Stimulated activated CD8-positive, alpha-beta memory T cell treated with anti-CD3 and anti-CD28 coated beads, Interleukin-15, amount 100 ng/mL, for 24 hours (primary cell): ENCODE results near the gene TMEM222.

ENCODE experiments used
- DNase-seq: peaks from one replicate; pipeline ENCODE4 v3.0.0-alpha.2; 2020; ENCODE audit warnings: low read depth

The TMEM222 gene

GRCh38 chr1:27306892-27307761, 14.8 kb upstream of the TMEM222 start:
- no peak for DNase-seq

DNA sequence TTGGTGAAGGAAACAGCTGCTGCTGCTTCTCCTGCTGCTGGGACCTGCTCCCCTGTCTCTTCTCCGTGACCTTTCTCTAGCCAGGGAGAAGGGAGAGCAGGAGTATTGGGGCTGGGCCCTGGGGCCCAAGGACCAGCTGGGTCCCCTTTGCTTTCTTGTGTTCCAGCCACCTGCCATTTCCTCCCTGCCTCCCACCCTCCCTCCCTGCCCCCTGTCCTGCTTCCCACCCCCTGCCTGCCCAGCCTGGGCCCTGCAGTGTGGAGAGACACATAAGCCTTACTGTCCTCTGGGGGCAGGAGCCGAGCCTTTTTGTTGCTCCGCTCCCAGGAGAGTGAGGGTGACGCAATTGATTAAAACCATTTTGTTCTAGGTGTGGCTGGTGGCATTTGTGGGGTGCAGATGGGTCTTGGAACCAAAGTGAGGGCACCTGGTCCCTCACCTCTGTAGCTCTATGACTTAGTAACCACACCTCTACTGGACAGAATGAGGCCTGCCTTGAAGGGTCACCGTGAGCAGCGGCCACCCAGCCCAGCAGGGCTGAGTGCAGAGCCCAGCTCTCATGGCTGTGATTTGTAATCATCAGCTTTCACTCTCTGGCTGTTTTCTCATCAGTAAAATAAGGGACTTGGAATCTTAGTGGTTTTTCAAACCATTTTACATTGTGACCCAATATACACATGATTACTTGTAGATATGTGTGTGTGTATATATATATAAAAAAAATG, 13.9 kb upstream of the TMEM222 start:
- DNase-seq, result no peak

DNA sequence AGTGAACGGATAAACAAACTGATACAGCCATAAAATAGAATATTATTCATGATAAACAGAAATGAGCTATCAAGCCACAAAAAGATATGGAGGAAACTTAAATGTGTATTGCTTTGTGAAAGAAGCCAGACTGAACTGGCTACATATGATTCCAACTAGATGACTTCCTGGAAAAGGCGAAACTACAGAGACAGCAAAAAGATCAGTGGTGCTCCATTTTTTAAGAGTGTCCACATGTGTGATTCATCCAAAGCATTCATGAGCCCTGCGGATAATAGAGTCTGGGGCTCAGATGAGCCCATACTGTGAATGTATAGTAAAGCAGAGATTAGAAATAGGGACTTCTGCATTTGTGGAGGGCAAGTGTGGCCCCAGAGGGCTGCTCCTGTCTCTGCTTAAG, 7.8 kb upstream of the TMEM222 start:
- DNase-seq, result no peak

- DNase-seq, result no peak
Observed at GRCh38 chr1:27314737-27315136, 7.2 kb upstream of the TMEM222 start.

DNA sequence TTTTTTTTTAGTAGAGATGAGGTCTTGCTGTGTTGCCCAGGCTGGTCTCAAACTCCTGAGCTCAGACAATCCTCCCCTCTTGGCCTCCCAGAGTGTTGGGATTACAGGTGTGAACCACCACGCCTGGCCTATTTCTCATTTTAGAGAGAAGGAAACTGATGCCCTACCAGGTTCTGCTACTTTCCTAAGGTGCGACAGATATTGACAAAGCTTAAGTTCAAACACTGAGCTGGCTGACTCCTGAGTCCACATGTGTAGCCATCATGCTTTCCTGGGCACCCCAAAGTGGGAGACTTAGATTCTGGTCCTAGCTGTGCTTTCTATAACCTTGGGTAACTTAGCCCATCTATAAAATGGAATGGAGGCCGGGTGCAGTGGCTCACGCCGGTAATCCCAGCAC, 5.1 kb upstream of the TMEM222 start:
- DNase-seq, result no peak

GRCh38 chr1:27318136-27318535, 3.8 kb upstream of the TMEM222 start:
- DNase-seq, result no peak

- DNase-seq, result no peak
Observed at GRCh38 chr1:27318596-27318995, 3.4 kb upstream of the TMEM222 start.

GRCh38 chr1:27322569-27323240, 742 bp downstream of the TMEM222 start:
- no peak for DNase-seq

GRCh38 chr1:27325286-27325685, 3.3 kb downstream of the TMEM222 start:
- DNase-seq, result no peak

GRCh38 chr1:27327964-27328363, 6.0 kb downstream of the TMEM222 start:
- DNase-seq, result no peak

DNA sequence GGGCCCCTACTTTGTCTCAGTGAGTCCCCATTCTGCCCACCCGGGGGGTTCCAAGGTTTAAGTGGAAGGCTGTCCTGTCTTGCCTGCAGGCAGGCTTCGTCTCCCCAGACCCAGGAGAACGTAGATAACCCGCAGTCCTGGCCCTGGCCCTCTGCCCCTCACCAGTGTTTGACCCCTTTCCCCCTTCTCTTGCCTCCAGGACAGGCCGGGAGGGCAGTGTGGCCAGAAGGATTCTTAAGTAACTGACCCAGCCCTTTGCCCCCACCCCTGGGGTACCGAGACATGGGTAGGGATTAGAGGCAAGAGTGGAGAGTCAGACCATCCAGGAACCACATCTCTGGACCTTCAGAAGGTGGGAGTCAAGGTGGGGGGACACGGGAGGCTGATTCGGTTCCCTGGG, 8.8 kb downstream of the TMEM222 start:
- DNase-seq, result no peak

- no peak for DNase-seq
Observed at GRCh38 chr1:27331426-27331825, 9.5 kb downstream of the TMEM222 start.

- DNase-seq, result no peak
Observed at GRCh38 chr1:27331922-27332321, 10.0 kb downstream of the TMEM222 start.

DNA sequence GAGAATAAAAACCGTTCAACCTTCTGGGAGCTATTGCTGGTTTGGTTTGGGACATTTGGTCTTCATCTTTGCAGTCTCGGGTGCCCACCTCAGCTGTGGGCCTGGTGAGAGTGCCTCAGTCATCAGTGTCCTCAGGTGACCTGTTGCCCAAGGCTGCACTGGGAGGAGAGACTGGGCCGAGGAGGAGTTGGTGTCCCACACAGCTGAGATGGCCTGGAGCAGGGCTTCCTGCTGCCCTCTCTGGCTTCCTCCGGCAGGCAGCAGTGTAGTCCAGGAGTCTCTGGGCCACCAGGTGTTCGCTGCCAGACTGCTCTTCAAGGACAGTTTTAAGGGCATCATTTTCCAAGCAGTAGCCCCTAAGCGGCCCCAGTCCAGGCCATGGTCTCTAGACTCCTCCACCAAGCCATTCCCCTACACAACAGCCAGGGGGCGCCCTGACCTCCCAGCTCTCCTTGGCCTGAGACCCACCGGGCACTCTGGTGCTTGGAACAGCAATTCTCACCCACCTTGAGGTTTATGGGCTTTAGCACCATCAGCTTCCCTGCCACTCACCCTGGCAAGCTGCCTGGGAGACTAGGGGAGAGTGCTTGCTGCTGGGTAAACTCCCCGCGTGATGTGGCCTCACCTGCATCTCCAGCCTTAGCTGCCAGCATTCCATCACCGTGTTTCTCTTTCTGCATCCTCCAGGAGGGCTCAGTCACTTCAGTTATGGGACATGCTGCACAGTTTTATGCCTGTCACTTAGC, 10.7 kb downstream of the TMEM222 start:
- DNase-seq, result no peak

DNA sequence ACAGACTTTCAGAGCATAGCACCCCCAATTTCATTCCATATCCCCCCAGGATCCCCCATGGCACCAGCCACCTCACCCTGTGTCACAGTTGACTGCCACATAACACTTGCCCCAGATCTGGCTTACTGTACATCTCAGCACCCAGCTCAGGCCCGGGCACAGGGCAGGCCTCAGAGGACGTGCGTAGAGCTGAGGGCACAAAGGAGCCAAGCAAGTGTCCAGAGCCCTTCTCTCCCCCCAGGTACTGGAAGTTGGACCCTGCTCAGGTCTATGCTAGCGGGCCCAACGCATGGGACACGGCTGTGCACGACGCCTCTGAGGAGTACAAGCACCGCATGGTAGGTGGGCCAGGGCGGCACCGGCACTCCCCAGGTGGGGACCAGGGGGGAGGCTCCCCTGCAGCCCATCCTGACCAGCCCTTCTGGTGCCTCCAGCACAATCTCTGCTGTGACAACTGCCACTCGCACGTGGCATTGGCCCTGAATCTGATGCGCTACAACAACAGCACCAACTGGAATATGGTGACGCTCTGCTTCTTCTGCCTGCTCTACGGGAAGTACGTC, 11.8 kb downstream of the TMEM222 start:
- DNase-seq, result no peak

DNA sequence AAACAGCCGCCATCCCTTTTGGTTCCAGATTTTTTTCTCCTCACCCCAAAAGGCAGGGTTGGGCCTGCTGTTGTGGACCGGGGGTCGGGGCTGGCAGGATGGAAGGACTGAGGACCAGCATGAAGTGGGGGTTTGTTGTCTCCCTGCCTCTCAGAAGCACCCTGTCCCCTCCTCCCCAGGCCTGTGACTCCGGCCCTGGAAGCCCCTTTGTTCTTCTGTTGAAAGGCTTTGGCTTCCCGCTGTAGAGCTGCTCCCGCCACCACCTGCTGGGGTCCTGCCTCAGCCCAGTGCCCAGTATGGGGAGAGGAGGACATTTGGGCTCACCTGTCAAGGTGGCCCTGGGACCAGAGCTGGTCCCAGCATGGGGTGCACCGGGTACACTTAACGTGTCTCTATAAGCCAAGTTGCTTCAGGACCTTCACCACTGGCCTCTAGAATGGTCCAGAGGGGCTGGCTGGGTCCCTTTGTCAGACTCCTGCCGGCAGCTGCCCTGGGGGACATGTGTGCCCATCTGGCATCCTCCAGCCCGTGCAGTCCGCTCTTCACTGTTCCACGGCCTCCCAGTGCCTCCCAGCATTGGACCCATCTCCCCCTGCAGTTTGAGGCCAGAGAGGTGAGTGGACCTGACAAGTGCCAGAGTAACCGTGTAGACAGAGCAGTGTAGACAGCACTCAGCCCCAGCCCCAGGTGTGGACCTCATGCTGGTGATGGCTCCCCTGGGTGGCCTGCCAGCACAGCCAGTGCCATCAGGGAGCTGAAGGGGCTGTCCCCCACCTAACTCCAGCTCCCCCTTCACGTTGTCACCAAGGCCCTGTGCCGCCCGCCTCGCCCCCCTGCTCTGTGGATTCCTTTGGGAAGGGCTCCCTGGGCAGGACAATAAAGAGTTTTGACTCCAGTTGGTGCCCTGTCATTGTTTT, 13.8 kb downstream of the TMEM222 start:
- no peak for DNase-seq

- no peak for DNase-seq
Observed at GRCh38 chr1:27336756-27337155, 14.8 kb downstream of the TMEM222 start.

- no peak for DNase-seq
Observed at GRCh38 chr1:27338751-27339150, 16.8 kb downstream of the TMEM222 start.

GRCh38 chr1:27339213-27339612, 17.2 kb downstream of the TMEM222 start:
- no peak for DNase-seq

- no peak for DNase-seq
Observed at GRCh38 chr1:27341525-27342252, 19.7 kb downstream of the TMEM222 start, which contains the start of gene SYTL1. Gene SYTL1, plus strand, starts transcription at chr1:27342022. Its CDS starts 3,313 bp downstream, at chr1:27345335.
